ENCODE measurements around the gene TMEM121.

The TMEM121 gene

GRCh38 chr14:105487449-105487985 is 38.9 kb upstream of the TMEM121 start:
- DNase-seq = no peak

DNA sequence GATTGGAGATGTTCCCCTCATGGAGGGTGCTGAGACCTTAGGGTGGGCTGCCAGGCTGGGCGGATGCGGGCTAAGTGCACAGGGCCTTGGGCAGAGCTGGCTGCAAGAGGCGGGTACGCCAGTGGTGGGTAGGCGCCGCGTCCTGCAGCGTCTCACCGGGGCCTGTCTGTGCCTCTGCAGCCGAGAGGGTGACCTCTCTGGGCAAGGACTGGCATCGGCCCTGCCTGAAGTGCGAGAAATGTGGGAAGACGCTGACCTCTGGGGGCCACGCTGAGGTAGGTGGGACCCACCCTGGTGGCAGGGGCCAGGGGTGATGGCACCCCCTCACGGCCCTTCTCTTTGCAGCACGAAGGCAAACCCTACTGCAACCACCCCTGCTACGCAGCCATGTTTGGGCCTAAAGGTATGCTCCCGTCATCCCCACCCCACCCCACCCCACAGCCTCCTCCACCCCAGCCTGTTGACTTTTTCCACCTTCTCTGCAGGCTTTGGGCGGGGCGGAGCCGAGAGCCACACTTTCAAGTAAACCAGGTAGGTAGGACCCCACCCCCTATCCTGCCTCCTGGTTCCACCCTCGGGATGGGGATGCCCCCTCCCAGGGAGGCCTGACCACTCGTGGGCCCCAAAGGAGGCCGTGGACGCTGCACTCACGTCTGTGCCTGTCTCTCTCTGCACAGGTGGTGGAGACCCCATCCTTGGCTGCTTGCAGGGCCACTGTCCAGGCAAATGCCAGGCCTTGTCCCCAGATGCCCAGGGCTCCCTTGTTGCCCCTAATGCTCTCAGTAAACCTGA is 38.2 kb upstream of the TMEM121 start:
- DNase-seq = no peak

DNA sequence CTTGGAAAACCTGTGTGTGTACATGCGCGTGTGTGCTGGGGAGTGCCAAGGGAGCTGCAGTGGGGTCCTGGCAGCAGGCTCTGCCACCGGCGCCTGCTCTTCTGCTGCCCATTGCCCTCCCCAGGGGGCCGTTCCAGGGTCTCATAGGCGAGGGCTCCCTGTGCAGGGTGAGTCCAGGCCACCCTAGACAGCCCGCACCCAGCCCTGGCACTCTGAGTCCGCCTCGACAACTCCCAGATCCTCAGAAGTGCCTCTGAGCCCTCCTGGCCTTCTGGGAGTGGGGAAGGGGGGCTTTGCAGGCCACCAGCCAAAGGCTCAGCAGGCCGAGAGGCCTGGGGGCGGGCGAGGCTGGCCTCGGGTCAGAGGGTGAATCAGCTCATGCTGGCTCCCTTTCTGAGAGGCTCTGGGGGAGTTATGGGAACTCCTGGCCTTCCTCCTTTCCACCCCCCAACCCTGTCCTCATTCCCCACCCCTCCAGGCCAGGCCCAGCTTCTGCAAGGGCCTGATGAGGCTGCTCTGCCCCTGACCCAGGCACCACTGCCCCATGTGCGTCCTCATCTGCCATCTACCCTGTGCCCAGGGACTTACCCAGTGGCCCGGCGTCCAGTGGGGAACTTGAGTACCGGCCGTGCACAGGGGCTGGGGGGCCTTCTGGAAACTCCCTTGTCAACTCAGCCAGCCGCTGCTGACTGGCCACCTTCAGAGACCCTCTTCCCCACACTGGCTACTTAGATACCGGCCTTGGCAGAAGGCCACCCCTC is 37.4 kb upstream of the TMEM121 start:
- no peak for DNase-seq

GRCh38 chr14:105489542-105490266 is 36.7 kb upstream of the TMEM121 start:
- peak; percentile 69 to 79 for DNase-seq

DNA sequence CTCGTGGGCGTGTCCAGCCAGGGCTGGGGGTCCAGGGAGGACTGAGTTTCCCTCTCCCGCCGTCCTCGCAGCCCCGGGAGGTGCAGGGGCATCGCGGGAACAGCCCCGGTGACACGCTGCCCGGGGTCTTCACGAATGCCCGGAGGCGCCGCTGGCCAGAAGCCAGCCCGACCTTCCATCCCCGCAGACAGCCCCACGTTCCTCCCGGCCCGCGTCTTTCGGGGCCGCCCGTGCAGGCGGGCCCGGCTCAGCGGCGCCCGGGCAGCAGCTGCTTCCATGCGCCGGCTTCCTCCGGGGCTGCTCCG is 36.2 kb upstream of the TMEM121 start:
- no peak for DNase-seq

- DNase-seq = peak; percentile 100
Observed at GRCh38 chr14:105490572-105491365, 35.6 kb upstream of the TMEM121 start, which contains the start of gene TEDC1. TEDC1 (plus strand) TSS chr14:105491246; CDS start chr14:105491376, 130 bp downstream.

GRCh38 chr14:105491366-105491973 is 34.9 kb upstream of the TMEM121 start:
- peak; percentile 21 to 63 for DNase-seq

DNA sequence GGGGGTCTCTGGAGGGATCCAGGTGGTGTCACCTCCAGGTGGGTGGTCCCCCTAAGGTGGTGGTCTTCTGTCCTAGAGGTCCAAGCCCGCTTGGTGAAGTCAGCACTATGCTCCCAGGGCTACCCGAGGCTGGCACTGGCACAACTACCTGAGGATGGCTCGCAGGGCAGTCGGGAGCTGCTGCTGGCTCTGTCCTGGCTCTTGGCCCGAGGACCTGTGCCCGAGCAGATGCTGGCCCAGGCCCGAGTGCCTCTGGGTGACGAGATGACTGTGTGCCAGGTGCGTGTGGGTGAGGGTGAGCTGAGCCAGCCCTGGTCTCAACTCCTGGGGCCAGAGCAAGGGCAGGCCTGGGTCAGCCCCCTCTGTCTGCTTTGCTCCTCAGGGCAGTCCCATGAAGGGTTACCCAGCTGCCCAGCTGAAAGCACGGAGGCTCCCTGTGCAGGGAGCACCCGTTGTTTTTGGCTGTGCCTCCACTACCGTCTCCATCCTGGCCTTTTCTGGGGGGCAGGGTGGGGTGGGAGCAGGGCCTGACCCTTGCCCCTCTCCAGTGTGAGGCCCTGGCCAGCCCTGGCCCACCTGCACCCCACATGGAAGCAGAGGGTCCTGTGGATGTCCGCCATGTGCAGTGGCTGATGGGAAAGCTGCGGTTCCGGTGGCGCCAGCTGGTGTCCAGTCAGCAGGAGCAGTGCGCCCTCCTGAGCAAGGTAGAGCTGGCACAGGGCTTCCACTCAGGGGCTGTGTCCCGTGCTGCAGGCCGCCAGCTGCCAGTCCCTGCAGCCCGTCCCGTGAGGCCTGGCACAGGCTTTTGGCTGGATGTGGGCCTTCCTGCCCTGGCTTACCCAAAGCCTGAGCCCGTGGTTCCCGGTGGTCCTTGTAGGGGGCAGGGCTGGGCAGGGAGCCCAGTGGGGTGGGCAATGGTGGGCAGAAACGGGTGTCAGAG is 34.1 kb upstream of the TMEM121 start:
- no peak for DNase-seq

DNA sequence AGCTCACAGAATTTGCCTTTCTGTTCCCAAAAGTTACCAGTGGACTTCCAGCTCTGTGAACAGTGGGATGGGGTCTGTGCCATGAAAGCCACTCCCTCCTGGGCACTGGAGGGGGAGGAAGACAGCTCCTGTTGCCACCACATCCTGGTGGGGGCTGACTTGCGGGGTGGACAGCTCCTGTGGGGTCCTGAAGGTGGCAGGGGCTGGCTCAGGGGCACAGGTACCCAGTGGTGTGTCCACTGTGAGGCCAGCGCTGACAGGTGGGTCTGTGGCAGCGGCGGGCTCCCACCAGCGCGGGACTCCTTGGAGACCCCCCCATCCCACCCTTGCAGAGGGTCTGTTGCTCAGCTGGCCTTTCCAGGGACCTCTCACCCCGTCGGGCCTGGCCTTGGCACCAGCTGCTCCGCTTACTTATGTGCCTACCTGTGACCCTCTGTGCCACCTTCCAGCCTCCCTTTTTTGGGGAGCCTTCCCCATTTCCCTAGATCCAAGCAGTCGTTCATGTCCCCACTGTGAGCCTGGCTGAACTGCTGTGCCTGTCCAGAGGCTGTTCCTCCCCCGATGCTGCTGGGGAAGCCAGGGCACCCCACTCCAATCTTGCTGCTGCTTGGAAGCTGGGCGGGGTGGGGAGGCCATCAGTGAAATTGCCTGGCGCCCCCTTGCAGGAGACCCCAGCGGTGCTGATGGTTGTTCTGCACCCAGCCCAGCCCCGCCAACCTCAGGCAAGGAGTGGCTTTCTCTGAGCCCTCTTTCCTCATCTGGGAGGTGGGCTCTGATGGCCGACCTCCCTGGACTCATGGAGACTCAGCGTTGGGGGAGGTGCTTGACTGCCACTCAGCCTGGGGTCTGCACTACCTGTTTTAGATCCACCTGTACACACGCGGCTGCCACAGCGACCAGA is 33.2 kb upstream of the TMEM121 start:
- no peak for DNase-seq

GRCh38 chr14:105493921-105494605 is 32.3 kb upstream of the TMEM121 start:
- no peak for DNase-seq

DNA sequence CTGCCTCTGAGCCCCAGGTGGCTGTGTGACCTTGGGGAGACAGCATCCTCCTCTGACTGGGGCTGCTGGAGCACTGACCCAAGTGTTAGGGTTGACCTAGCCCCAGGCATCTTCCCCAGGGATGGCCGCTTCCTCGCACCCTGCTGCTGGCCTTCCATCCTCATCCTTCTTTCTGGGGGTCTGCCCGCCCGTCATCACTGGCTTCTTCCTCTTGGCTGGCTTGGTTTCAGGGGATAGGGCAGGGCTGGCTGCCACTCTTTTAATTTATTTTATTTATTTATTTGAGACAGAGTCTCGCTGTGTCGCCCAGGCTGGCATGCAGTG is 31.8 kb upstream of the TMEM121 start:
- DNase-seq = no peak

DNA sequence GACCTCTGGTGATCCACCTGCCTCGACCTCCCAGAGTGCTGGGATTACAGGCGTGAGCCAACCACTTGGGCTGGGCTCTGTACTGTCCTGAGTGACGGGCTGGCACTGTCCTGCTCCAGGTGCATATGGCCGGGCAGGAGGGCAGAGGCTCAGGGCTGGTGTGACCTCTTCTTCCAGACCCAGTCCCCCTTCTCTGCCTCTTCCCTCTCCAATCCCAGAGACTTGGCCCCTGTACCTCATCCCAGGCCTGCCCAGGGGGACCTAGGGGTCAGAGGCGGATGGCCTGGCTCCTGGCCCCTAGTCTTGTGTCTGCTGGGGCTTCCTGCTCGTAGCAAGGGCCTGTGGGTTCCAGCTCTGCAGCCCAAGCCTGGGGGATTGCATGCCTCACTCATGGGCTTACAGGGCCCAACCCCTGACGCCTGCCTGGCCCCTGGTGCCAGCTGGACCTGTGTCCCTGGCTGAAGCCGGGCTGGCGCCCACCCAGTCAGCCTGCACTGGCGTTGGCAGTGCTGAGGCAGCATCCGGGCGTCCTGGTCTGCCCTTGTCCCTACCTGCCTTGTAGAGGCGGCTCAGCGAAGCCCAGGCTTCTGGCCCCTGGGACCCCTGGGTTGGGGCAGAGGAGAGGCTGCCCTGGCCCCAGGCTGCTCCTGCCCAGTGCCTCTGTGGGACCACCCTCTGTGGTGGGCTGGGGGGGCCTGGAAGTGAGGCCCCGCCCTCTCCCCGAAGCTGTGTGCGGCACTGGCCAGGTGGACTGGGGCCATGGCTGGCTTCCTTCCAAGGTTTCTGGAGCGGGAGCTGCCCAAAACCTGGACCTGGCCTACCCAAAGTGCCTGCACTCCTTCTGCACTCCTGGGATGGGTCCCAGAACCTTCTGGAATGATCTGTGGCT is 31.0 kb upstream of the TMEM121 start:
- DNase-seq = no peak

GRCh38 chr14:105495990-105496830 is 30.2 kb upstream of the TMEM121 start:
- DNase-seq = no peak

DNA sequence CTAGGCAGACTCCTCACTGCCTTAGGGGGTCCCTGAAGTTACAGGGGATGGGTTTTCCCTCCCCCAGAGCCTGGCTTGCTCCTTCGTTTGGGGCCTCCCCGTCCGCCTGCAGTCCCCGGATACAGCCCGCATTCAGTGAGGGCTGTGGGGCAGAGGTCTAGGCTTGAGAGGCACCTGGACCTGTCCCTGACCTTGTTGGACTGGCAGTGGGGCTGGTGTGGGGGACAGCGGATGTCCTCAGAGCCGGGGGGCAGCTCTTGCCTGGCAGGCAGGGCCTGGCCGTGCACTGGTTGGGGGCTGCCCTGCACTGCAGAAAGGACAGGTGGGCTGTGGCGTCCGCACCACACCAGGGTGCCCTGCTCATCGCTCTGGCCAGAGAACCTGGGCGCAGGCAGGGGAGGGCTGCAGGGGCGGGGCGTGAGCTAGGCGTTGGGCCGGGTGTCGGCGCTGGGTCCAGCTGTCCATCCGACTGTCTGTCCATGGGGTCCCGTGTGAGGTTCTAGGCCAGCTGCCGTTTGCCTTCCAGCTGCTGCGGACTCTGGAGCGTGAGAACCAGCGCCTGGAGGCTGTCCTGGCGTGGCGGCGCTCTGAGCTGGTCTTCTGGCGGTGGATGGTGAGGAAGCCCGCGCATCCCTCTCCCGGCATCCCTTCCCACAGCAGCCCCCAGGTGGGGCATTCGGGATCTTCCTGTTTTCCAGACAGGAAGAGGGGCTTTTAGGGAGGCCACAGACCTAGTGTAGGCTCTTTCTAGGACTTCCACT is 29.4 kb upstream of the TMEM121 start:
- no peak for DNase-seq

- no peak for DNase-seq
Observed at GRCh38 chr14:105497671-105498429, 28.5 kb upstream of the TMEM121 start.

Data from NCI-H187 (cell line).